ENCODE data around the gene SYT1.

GRCh38 chr12:79194595-79194994, 330.0 kb downstream of the SYT1 start:
- no peak for TF ChIP-seq POLR2AphosphoS5 (IDR thresholded peaks at IDR 0.05; ENCODE audit: low read depth, low read length)
- TF ChIP-seq REST (IDR thresholded peaks at IDR 0.05; ENCODE audit: insufficient read depth in 1 of 2, low read depth in 2 of 2, low read length in 2 of 2) = no peak
- no peak for TF ChIP-seq TAF1 (IDR thresholded peaks at IDR 0.05; ENCODE audit: borderline replicate concordance, insufficient read depth, low read length)
- TF ChIP-seq SIN3A (IDR thresholded peaks at IDR 0.05; ENCODE audit: borderline replicate concordance, insufficient read depth, low read length) = no peak
